Left renal pelvis (tissue), 4 donors: ENCODE data around the gene OR10Z1. TPM values are rescaled to one million over a fixed set of nuclear protein-coding genes. Genes with fewer than 3 reads are reported as not detected.

Source experiments
- DNase-seq, 4 donors: peaks; one replicate each; pipeline ENCODE4 v3.0.0-alpha.2; 2013; ENCODE audit warnings: low read depth in 4 of 4, low spot score in 3 of 4
- polyA plus RNA-seq, 4 donors: library from polyadenylated mRNA; unstranded; fragments of 120-200 nt; gene quantifications; one replicate each; pipeline ENCODE4 v1.2.1, GENCODE V29; 2013; ENCODE audit not compliant: insufficient read length in 4 of 4

The OR10Z1 gene, protein sequence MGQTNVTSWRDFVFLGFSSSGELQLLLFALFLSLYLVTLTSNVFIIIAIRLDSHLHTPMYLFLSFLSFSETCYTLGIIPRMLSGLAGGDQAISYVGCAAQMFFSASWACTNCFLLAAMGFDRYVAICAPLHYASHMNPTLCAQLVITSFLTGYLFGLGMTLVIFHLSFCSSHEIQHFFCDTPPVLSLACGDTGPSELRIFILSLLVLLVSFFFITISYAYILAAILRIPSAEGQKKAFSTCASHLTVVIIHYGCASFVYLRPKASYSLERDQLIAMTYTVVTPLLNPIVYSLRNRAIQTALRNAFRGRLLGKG
- polyA plus RNA-seq = under 1 TPM in 3 of 4 donors, not detected in 1; 0.03 to 0.26 (median 0.03) TPM

DNA sequence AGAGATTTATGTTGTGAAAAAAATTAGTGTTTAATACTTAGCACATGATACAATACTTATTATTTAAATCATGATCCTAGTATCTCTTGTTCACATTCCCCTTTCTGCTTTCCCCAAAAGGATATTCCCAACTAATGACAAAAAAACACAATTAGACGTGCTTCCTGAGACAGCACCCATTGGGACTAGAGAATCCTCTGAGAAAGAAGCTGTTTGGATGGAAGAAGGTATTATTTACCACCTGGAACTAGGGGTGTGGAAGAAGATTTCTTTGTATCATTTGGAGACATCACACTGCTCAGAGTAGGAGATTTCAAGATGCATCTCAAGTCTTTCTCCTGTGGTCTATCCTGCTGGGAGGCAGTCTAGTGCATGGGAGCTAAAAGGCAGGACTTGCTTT lies at the start of gene OR10Z1:
Gene OR10Z1 (plus strand): TSS at position 301 of the 400 bp plus-strand sequence. CDS start 1,171 bp downstream, outside the sequence.
- no peak for DNase-seq

DNA sequence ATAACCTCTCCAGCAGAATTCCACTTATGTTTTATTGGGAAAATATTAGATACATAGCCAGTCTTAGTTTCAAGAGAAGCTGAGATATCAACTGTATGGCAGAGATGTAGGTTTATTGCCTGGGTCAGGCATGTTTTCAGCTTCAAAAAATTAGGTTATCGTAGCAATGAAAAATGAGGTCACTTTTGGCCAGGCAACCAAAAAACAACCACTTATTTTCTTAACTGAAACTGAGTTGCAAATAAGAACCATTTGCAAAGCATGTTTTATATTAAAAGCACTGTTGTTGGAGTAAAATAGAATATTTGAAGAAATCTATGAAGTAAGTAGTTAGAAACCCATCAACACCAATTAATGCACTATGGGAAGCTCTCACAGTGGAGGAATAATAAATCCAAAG lies 45.4 kb upstream of the OR10Z1 start:
- no peak for DNase-seq

DNA sequence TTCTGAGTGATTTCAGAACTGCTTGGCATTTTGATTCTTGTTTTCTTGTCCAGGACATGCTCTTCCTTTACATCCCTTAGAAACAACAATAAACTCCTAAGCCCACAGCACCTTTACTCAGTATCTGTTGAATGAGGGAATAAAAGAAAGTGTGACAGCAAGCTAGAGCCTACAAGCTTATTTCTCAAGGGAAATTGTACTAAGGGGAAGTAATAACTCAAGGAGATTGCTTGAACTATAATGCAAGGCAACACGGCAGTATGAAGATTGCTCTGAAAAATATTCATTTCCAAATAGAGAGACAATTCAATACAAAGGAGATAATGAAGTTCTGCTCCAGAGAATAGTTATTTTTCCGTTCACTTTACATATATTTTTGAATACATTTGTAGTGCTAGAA lies 41.2 kb upstream of the OR10Z1 start:
- no peak for DNase-seq

DNA sequence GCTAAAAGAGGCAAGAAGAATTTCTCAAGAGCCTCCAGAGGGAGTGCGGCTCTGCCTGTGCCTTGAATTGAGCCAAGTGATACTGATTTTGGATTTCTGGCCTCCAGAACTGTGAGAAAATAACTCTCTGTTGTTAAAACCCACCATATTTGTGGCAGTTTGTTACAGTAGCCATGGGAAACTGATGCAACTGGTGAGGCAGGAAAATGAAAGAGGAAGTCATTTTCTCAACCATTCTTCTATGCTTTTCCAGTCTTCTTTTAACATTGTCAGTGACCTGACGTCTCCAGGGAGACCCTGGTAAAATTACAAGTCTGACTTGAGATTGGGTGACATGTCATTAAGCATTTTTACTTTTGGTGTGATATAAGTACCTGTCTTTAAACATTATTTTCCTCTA lies 40.5 kb upstream of the OR10Z1 start:
- DNase-seq = no peak

DNA sequence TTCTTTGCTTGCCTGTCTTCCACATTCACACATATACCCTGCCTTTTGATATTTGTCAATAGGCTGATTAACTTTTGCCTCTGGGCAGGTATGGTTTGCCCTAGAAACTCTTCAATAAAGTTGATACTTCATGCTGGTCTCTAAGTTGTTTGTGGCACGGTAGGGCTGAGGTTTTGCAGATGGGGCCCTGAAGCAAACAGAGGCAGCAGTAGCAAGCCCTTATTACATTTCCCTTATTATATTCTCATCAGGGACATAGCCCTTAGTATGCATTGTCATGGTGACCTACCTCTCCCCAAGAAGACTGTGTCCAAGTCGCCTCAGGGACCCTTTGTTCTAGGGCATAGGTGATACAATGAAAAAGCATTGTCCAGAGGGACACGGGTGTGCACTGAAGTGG lies 34.6 kb upstream of the OR10Z1 start, which contains the start of gene OR6P1:
Gene OR6P1 (minus strand): TSS at position 101 of the 400 bp plus-strand sequence. CDS start 6,976 bp downstream, outside the sequence.
- DNase-seq = no peak

DNA sequence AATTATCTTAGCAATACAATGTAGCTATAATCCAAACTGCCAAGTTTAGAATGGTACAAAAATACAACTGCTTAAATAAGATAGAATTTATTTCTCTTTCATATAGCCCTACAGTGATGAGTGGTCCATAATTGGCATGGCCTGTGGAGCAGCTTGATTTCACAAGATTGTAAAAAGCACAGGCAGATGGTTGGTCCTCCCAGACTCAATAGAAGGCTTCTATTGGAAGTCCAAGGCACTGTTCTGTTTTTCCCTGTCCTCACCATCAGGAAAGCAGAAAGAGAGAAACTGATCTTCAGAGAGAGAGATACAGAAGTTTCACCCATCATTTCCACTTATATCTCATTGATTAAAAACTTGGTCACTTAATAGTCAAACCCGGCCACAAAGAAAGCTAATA lies 32.8 kb upstream of the OR10Z1 start:
- DNase-seq = no peak

DNA sequence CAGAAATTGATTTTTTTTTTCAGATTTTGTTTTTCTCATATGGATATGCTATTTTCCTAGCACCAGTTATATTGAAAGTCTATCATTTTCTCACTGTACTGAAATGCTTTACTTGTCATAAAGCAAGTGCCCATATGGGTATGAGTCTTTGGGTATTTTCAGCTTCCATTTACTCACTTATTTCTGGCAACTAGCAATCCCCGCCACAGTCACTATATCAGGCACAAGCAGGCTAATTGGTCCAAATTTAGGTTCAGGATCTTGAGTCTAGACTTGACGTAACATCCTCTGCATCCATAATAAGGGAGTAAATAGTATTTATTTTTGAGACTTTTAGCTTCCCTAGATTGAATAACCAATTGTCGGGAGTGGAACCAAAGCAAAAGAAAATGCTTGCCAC lies 27.5 kb upstream of the OR10Z1 start:
- no peak for DNase-seq

DNA sequence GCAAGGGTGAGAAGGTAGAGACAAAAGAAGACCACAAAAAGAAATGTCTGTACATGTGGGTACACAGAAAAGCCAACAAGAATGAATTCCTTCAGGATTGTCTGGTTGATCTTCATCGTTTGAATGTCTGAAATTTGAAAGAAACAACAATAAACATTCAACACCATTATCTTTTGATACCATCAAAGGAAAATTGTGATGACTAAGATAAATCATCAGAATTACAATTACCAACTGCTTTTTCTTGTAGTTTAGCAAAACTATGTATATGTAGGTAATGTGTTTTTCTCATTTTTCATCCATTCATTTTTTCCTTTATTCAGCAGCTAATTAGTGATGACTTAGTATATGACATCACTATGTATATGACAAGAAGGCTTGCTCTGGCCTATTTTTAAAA lies 25.3 kb upstream of the OR10Z1 start, which contains the start of gene OR10X1:
Gene OR10X1 (minus strand): TSS at position 167 of the 400 bp plus-strand sequence. CDS start 0 bp downstream, at position 167.
- DNase-seq = no peak

DNA sequence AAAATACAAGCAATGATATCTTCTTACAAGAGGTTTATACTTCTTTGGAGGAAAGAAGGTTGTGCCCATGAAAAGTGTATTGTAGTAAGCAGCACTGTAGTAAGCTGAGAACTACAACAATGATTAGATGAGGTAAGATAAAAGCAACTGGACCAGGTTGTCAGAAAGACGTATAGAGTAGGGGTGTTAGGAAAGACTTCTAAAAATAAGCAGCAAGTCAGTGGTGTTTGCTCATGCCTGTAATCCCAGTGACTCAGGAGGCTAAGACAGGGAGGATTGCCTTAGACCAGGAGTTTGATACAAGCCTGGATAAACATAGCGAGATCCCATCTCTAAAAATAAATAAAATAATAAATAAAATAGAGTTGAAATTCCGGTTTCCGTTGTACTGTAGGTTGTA lies 21.1 kb upstream of the OR10Z1 start:
- no peak for DNase-seq

DNA sequence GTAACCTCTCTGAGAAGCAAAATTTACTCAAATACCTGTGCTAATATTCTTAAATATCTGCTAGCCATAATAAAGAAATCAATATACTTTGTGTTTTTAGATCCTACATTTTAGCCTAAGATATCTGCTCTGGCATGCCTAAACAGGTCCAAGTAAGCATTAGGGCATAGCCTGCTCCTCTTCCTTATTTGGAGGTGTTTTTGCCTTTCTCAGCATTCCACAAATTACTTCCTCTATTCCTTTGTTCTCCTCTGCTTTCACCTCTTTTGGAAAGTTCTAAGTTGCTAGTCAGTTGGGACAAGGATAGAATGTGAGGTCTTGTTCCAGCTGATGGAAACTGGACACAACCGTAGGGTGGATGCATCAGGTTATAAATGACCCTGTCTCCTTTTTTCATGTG lies 18.1 kb upstream of the OR10Z1 start:
- DNase-seq = no peak

DNA sequence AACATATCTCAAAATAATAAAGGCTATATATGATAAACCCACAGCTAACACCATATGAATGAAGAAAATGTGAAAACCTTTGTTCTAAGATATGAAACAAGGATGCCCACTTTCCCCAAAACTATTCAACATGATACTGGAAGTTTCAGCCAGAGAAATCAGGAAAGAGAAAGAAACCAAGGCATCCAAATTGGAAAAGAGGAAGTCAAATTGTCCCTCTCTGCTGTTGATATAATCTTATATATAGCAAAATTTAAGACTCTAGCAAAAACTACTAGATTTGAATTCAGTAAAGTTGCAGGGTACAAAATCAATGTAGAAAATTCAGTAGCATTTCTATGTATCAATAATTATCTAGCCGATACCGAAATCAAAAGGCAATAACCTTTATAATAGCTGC lies 4.3 kb upstream of the OR10Z1 start:
- no peak for DNase-seq

DNA sequence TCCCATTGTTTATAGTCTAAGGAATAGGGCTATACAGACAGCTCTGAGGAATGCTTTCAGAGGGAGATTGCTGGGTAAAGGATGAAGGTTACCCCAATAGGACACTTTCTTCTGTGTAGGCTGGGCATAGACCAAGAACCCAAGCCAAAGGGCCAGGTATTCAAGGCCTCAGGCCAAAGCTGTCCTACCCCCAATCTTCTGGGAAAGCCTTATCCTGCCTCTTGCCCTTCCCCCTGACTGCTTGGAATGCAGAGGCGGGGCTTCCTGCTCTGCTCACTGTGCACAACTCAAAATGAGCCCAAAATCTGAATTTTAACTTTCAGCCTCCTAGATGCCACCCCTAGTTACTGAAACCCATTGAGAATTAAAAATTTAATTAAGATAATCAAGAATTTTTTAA lies 2.2 kb downstream of the OR10Z1 start:
- DNase-seq = no peak

DNA sequence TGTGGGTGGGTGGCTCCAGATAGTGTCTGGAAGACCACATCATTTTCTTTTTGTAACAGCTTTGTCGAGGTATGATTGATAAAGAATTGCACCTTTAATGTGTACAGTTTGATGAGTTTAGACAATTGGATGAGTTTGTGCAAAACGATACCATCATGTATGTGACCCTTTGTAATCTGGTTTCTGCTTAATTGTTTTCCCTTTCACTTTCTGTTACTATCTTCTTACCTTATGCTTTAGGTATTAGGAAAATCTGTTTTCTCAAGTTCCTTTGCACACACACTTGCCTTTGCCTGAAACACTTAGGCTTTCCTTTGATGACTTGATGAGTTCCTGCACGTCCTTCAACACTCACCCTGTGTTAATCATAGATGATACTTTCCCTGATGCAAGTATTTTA lies 6.8 kb downstream of the OR10Z1 start:
- DNase-seq = no peak

DNA sequence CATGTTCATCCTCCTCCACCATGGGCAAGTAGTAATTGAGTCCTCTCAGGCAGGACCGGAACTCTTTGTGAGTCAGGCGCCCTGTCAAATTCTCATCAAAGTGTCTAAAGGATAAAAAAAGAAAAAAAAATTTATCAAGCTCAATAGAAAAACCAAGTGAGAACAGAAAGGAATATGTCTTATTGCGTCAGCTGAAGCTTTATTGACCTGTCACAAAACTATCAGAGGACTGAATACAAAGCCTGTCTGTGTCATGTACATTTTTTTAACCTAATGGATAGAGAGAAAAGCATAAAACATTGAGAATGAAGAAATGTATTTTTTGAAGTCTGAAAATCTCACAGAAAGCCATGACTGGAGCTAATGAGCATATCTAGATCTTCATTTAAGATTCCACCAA lies 8.7 kb downstream of the OR10Z1 start:
- no peak for DNase-seq

DNA sequence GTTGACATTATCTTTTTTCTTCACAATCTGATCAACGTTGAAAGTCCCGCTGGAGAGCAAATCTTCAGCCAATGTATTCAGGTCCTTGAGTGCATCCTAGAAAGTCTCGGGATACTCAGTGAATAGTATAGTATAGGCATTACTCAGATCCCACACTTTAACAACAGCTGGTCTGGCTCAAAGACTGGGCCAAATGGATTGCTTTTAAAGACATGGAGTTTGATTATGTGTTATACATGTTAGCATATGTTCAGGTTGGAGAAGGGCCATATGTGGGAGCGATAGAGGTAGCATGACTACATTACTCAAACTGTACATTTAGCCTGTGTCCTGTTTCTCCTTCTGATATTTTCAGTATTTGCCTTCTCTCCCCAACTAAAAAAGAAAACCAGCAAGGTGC lies 33.1 kb downstream of the OR10Z1 start:
- DNase-seq = no peak

DNA sequence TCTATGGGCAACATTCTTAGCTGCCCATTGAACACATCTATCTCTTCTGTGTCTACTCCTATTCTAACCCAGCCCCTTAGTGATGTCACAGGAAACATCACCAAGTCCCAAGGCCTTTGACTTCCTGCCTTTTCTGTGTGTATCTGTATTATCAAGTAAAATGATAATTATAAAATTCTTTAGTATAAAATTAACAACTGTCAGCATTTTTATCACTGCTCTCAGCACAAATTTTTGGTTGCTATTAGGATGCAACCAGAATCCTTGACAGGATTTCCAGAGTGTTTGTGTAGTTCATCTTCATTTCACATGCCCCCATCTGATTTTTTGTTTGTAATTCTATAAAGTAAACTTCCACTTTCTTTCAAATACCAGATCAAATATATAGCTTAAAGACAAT lies 33.8 kb downstream of the OR10Z1 start:
- no peak for DNase-seq

DNA sequence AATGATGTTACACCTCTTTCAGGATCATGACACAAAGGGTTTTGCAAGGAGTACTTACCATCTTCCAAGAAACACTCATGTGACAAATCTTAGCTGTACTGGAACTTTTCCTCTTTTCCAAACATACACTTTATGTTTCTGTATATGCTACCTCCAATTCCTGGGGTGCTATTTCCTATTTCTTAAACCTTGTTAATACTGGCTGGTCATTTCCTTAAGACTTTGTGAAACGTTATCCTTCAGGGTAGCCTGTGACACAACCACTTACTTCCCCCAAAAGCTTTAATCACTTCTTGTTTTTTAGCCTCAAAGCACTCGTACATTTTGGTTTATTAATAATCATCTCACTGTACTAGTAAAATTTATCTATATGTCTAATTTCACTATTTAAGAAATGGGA lies 39.4 kb downstream of the OR10Z1 start:
- DNase-seq = no peak

DNA sequence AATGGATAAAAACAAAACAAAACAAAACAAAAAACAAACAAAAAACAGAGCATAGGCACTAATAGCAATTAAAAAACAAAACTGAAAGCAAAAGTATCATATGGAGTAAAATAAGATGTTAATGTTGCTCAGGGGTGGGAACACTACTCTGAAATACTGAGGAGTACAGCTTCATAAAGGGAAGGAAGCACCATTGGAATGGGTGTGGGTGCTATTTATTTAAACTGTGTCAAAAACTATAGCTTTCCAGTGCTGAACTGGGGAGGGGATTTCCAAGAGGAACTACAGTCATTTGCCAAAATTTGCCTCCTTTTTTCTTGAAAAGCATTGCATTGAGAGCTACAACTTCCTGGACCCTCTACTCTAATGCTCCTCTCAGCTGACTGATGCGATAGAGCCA lies 41.4 kb downstream of the OR10Z1 start:
- no peak for DNase-seq

DNA sequence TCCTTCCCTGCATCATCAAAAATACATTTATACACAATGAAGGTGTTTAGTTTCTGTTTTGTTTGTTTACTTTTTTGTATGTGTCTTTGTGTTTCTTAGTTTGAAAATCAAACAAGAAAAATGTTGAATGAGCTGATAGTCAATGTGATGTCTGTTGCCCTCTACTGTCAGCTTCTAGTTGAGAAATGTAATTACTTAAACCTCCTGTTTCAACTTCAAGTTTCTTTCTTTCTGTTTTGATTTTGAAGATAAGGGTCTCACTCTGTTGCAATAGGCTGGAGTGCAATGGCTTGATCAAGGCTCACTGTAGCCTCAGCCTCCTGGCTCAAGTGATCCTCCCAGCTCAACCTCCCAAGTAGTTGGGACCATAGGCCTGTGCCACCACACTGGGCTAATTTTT lies 44.0 kb downstream of the OR10Z1 start:
- DNase-seq = no peak

DNA sequence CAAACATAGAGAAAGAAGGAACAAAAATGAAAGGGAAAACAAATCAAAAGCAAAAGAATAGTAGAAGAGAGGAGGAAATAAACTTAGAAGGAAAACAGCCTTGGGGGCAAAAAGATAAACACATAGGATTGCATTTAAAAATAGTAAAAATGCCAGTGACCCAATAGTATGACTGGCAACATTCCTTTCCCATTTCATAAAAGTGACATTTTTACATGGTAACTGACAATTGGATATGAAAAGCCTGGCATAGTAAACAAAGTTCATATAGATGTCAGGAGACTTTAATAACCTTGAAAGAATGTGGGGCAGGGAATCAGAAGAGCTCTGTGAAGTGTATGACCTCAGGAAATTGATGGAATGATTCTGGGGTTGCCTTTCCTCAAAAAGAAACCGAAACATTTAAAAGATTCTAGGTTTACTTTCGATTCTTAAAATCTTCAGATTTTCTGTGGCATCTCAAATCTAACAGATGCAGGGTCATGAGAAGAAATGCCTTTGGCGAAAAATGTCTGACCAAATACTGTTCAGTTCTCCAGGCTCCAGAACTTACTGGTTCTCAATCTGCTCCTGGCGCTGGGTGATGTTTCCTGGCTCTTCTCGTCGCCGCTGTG lies 47.8 kb downstream of the OR10Z1 start:
- DNase-seq = no peak

DNA sequence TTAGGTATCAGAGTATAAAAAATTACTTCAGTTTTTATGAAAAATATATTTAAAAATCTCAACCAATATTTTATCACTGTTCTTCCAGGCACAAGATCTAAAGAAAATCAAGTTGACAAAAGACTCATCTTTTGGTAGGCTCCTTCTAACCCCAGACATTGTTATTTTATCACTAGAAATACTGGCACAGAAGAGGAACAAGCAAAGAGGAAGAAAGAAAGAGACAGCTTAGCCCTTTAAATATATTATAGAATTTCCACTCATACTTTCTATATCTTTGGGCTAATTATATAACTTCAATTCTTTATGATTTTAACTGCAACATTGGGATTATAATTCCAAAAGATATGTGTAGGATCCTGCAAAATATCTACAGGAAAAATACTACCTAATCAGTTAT lies 49.0 kb downstream of the OR10Z1 start:
- no peak for DNase-seq

DNA sequence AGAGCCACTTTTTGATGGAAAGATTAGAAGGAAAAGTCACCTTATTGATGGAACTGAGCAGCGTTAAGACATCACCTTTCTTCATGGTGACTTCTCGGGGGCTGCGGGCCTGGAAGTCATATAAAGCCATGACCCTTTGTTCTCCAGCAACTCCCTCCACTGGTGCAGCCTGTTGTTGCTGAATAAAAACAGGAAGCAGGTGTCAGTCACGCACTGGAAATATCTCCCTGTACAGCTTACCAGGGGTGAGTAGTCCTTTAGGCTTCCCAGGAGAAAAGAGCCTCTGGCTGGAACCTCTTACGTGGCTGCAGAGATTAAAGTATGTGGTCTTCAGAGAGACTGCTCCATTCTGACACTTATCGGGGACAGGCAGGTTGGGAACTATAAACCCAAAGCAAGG lies 49.5 kb downstream of the OR10Z1 start:
- no peak for DNase-seq
